ENCODE results near the gene CMTM8.

CMTM8 gene

GRCh38 chr3:32313169-32313568, 74.7 kb downstream of the CMTM8 start:
- Histone ChIP-seq H3K36me3 (ENCODE audit: control insufficient read depth in 1 of 2, insufficient read depth in 2 of 2, low read length in 2 of 2) (no peaks in the 10 kb centered on the region), H4K8ac (ENCODE audit: low read depth, low read length) (no peak overlapping the region), H3K9ac (ENCODE audit: low read length) (no peak overlapping the region), H3K14ac (ENCODE audit: low read length) (no peak overlapping the region), H3K4me2 (ENCODE audit: low read length) (no peak overlapping the region), H3K4ac (ENCODE audit: low read depth, low read length) (no peak overlapping the region), H4K91ac (ENCODE audit: low read depth, low read length) (no peak overlapping the region), H3K27ac (ENCODE audit: low read depth, low read length) (no peak overlapping the region), H3K23ac (ENCODE audit: low read length) (no peak overlapping the region), H2BK12ac (ENCODE audit: low read length) (no peak overlapping the region), H2BK5ac (ENCODE audit: low read depth, low read length, poor library complexity) (no peak overlapping the region), H3K79me2 (ENCODE audit: control insufficient read depth, insufficient read depth, low read length, poor library complexity) (no peaks in the 10 kb centered on the region), H3K4me1 (ENCODE audit: control insufficient read depth in 1 of 2, insufficient read depth in 2 of 2, low read length in 2 of 2) (peaks cover 3 to 8% of the 10 kb centered on the region in 2 experiments), H4K12ac (ENCODE audit: low read depth, low read length) (no peak overlapping the region), H2AFZ (ENCODE audit: insufficient read depth, low read length, poor library complexity) (no peak overlapping the region), H3K27me3 (ENCODE audit: insufficient read depth, low read length) (no peaks in the 10 kb centered on the region), H2AK5ac (ENCODE audit: low read length) (no peak overlapping the region), H3K4me3 (ENCODE audit: low read depth, low read length) (no peak overlapping the region), H3K79me1 (ENCODE audit: low read length) (no peaks in the 10 kb centered on the region), H2BK120ac (ENCODE audit: insufficient read depth, low read length, poor library complexity) (no peak overlapping the region), H3K18ac (ENCODE audit: low read length) (no peak overlapping the region), H3K9me3 (ENCODE audit: insufficient read depth, low read depth, low read length) (no peaks in the 10 kb centered on the region)
- DNase-seq, result no peak
- WGBS (ENCODE audit: extremely low coverage, insufficient coverage, insufficient read length), result no CpG with 5 or more reads among the region's 6 CpGs

- no peak overlapping the region for H3K4me2 ChIP-seq (ENCODE audit: low read length)
- H3K79me2 ChIP-seq (ENCODE audit: control insufficient read depth, insufficient read depth, low read length, poor library complexity), result no peaks in the 10 kb centered on the region
- H3K9me3 ChIP-seq (ENCODE audit: insufficient read depth, low read depth, low read length), result no peaks in the 10 kb centered on the region
- peak in 1 of 2 donors; percentile 17 for DNase-seq
- H3K79me1 ChIP-seq (ENCODE audit: low read length), result no peaks in the 10 kb centered on the region
- no peak overlapping the region for H3K23ac ChIP-seq (ENCODE audit: low read length)
- no peak overlapping the region for H4K12ac ChIP-seq (ENCODE audit: low read depth, low read length)
- H3K36me3 ChIP-seq (ENCODE audit: control insufficient read depth in 1 of 2, insufficient read depth in 2 of 2, low read length in 2 of 2), result no peaks in the 10 kb centered on the region
- WGBS (ENCODE audit: extremely low coverage, insufficient coverage, insufficient read length), result no CpG with 5 or more reads among the region's 5 CpGs
- no peak overlapping the region for H3K14ac ChIP-seq (ENCODE audit: low read length)
- no peak overlapping the region for H2AFZ ChIP-seq (ENCODE audit: insufficient read depth, low read length, poor library complexity)
- H3K4me3 ChIP-seq (ENCODE audit: low read depth, low read length), result no peak overlapping the region
- peaks cover 3 to 8% of the 10 kb centered on the region in 2 experiments for H3K4me1 ChIP-seq (ENCODE audit: control insufficient read depth in 1 of 2, insufficient read depth in 2 of 2, low read length in 2 of 2)
- no peak overlapping the region for H4K8ac ChIP-seq (ENCODE audit: low read depth, low read length)
- no peak overlapping the region for H3K4ac ChIP-seq (ENCODE audit: low read depth, low read length)
- no peaks in the 10 kb centered on the region for H3K27me3 ChIP-seq (ENCODE audit: insufficient read depth, low read length)
- H2BK12ac ChIP-seq (ENCODE audit: low read length), result peak overlapping the region; percentile 24
- H2AK5ac ChIP-seq (ENCODE audit: low read length), result no peak overlapping the region
- H2BK5ac ChIP-seq (ENCODE audit: low read depth, low read length, poor library complexity), result no peak overlapping the region
- H3K9ac ChIP-seq (ENCODE audit: low read length), result no peak overlapping the region
- no peak overlapping the region for H2BK120ac ChIP-seq (ENCODE audit: insufficient read depth, low read length, poor library complexity)
- no peak overlapping the region for H4K91ac ChIP-seq (ENCODE audit: low read depth, low read length)
- H3K18ac ChIP-seq (ENCODE audit: low read length), result peak overlapping the region; percentile 56
- no peak overlapping the region for H3K27ac ChIP-seq (ENCODE audit: low read depth, low read length)
Observed at GRCh38 chr3:32313723-32314473, 75.4 kb downstream of the CMTM8 start.

- Histone ChIP-seq H3K4me2 (ENCODE audit: low read length) (no peak overlapping the region), H3K4ac (ENCODE audit: low read depth, low read length) (no peak overlapping the region), H3K18ac (ENCODE audit: low read length) (no peak overlapping the region), H3K27me3 (ENCODE audit: insufficient read depth, low read length) (no peaks in the 10 kb centered on the region), H3K79me2 (ENCODE audit: control insufficient read depth, insufficient read depth, low read length, poor library complexity) (no peaks in the 10 kb centered on the region), H3K23ac (ENCODE audit: low read length) (no peak overlapping the region), H2BK5ac (ENCODE audit: low read depth, low read length, poor library complexity) (no peak overlapping the region), H3K9me3 (ENCODE audit: insufficient read depth, low read depth, low read length) (no peaks in the 10 kb centered on the region), H3K36me3 (ENCODE audit: control insufficient read depth in 1 of 2, insufficient read depth in 2 of 2, low read length in 2 of 2) (no peaks in the 10 kb centered on the region), H3K27ac (ENCODE audit: low read depth, low read length) (no peak overlapping the region), H2BK12ac (ENCODE audit: low read length) (no peak overlapping the region), H3K14ac (ENCODE audit: low read length) (no peak overlapping the region), H2AFZ (ENCODE audit: insufficient read depth, low read length, poor library complexity) (no peak overlapping the region), H3K4me3 (ENCODE audit: low read depth, low read length) (no peak overlapping the region), H4K91ac (ENCODE audit: low read depth, low read length) (no peak overlapping the region), H2BK120ac (ENCODE audit: insufficient read depth, low read length, poor library complexity) (no peak overlapping the region), H4K8ac (ENCODE audit: low read depth, low read length) (no peak overlapping the region), H4K12ac (ENCODE audit: low read depth, low read length) (no peak overlapping the region), H2AK5ac (ENCODE audit: low read length) (no peak overlapping the region), H3K9ac (ENCODE audit: low read length) (no peak overlapping the region), H3K4me1 (ENCODE audit: control insufficient read depth in 1 of 2, insufficient read depth in 2 of 2, low read length in 2 of 2) (peaks cover 3 to 8% of the 10 kb centered on the region in 2 experiments), H3K79me1 (ENCODE audit: low read length) (no peaks in the 10 kb centered on the region)
- no CpG with 5 or more reads among the region's 3 CpGs for WGBS (ENCODE audit: extremely low coverage, insufficient coverage, insufficient read length)
- DNase-seq, result no peak
Observed at GRCh38 chr3:32315441-32315840, 77.0 kb downstream of the CMTM8 start.

- Histone ChIP-seq H3K14ac (ENCODE audit: low read length) (no peak overlapping the region), H3K36me3 (ENCODE audit: control insufficient read depth in 1 of 2, insufficient read depth in 2 of 2, low read length in 2 of 2) (no peaks in the 10 kb centered on the region), H4K91ac (ENCODE audit: low read depth, low read length) (no peak overlapping the region), H3K27me3 (ENCODE audit: insufficient read depth, low read length) (no peaks in the 10 kb centered on the region), H3K9me3 (ENCODE audit: insufficient read depth, low read depth, low read length) (peaks cover 2% of the 10 kb centered on the region), H3K4me1 (ENCODE audit: control insufficient read depth in 1 of 2, insufficient read depth in 2 of 2, low read length in 2 of 2) (peaks cover 3 to 12% of the 10 kb centered on the region in 2 experiments), H3K4ac (ENCODE audit: low read depth, low read length) (no peak overlapping the region), H3K79me1 (ENCODE audit: low read length) (no peaks in the 10 kb centered on the region), H3K4me3 (ENCODE audit: low read depth, low read length) (no peak overlapping the region), H3K23ac (ENCODE audit: low read length) (no peak overlapping the region), H3K18ac (ENCODE audit: low read length) (no peak overlapping the region), H3K27ac (ENCODE audit: low read depth, low read length) (no peak overlapping the region), H2AFZ (ENCODE audit: insufficient read depth, low read length, poor library complexity) (no peak overlapping the region), H2AK5ac (ENCODE audit: low read length) (no peak overlapping the region), H3K79me2 (ENCODE audit: control insufficient read depth, insufficient read depth, low read length, poor library complexity) (no peaks in the 10 kb centered on the region), H2BK12ac (ENCODE audit: low read length) (no peak overlapping the region), H2BK120ac (ENCODE audit: insufficient read depth, low read length, poor library complexity) (no peak overlapping the region), H4K12ac (ENCODE audit: low read depth, low read length) (no peak overlapping the region), H2BK5ac (ENCODE audit: low read depth, low read length, poor library complexity) (no peak overlapping the region), H3K9ac (ENCODE audit: low read length) (no peak overlapping the region), H3K4me2 (ENCODE audit: low read length) (no peak overlapping the region), H4K8ac (ENCODE audit: low read depth, low read length) (no peak overlapping the region)
- WGBS (ENCODE audit: extremely low coverage, insufficient coverage, insufficient read length), result no CpG with 5 or more reads among the region's 2 CpGs
- peak in 1 of 2 donors; percentile 11 for DNase-seq
Observed at GRCh38 chr3:32316319-32316718, 77.8 kb downstream of the CMTM8 start.

Data from trophoblast cell (in vitro differentiated cells and primary cell).